HG03280 (cell line): ENCODE data around the gene FNDC10.

Source experiments
- ATAC-seq: cut with Tn5 transposase; IDR thresholded peaks from one replicate; pipeline ENCODE4 v1.9.1; 2021; ENCODE audit warnings: mild to moderate bottlenecking, moderate library complexity; ENCODE audit not compliant: unreplicated experiment

The FNDC10 gene

GRCh38 chr1:1627829-1628753 is 28.2 kb upstream of the FNDC10 start:
- no peak for ATAC-seq

GRCh38 chr1:1627261-1627828 is 27.4 kb upstream of the FNDC10 start:
- no peak for ATAC-seq

DNA sequence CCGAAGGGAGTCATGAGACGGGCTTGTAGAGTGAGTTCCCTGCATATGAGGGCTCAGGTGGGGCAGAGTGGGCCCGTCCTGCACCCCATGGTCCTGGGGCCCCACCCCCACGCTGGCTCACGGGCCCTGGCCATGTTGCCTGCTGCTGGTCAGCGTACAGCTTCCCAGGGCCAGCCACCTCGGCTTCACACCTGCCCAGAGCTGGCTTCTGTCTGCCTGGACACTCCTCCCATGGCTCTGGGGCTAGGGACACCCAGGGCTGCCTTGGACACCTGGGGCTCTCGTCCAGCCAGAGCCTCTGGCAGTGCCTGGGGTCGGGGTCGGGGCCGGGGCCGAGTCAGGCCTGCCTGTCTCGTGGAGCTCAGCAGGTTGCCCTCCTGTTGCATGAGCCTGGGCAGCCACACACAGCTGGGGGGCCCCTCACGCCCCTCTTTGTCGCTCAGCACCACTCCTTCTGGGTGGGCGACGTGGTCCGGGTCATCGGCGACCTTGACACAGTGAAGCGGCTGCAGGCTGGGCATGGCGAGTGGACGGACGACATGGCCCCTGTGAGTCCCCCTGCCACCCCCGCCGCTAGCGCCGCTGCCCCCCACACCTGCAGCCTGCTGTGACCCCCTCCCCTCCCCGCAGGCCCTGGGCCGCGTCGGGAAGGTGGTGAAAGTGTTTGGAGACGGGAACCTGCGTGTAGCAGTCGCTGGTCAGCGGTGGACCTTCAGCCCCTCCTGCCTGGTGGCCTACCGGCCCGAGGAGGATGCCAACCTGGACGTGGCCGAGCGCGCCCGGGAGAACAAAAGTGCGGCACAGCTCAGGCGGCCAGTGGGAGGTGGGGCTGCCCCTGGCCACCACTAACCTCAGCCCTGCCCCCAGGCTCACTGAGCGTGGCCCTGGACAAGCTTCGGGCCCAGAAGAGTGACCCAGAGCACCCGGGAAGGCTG is 26.5 kb upstream of the FNDC10 start:
- ATAC-seq: no peak

GRCh38 chr1:1625824-1626206 is 25.9 kb upstream of the FNDC10 start:
- no peak for ATAC-seq

GRCh38 chr1:1625404-1625775 is 25.5 kb upstream of the FNDC10 start:
- ATAC-seq: no peak

GRCh38 chr1:1624443-1625403 is 24.8 kb upstream of the FNDC10 start:
- no peak for ATAC-seq

DNA sequence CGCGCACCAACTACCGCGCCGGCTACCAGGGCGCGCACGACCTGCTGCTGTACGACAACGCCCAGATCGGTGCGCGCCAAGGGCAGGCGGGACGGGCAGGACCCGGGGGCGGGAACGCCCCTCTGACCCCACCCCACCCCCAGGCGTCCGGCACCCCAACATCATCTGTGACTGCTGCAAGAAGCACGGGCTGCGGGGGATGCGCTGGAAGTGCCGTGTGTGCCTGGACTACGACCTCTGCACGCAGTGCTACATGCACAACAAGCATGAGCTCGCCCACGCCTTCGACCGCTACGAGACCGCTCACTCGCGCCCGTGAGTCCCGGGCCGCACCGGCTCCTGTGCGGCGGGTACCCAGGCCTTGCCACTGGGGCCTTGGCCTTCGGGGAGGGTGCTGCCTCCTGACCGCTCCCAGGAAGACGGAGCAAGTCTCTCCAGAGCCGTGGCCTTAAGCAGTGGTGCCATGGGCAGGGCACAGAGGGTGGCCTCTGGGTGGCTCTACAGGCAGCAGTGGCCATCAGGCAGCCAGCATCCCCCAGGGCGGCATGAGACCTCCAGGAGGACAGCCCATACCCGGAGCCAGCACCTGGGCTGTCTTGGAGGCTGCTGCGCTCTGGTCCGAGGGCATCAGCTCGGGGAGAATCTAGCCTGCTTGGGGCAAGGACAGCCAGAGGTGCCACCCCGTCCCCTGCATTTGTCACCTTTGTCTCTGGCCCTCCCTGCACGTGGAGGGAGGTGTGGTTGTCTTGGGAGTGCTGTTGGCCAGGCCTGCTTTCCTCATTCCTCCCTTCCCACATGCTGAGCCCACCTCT is 23.9 kb upstream of the FNDC10 start:
- no peak for ATAC-seq

GRCh38 chr1:1623181-1623630 is 23.3 kb upstream of the FNDC10 start:
- no peak for ATAC-seq

DNA sequence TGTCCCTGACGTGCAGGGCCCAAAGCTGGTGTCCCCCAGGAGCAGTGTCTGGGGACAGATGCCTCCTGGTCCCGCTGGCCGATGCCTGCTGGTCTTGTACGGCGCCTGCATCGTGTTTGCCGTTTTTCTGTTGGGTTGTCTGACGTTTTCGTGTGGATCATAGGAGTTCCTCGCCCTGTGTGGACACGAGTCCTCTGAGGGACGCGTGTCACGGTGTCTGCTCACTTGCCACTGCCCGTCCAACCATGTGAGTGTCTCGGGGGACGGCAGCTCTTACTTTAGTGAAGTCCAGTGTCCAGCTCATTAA is 22.8 kb upstream of the FNDC10 start:
- no peak for ATAC-seq

GRCh38 chr1:1622010-1622787 is 22.3 kb upstream of the FNDC10 start:
- no peak for ATAC-seq

DNA sequence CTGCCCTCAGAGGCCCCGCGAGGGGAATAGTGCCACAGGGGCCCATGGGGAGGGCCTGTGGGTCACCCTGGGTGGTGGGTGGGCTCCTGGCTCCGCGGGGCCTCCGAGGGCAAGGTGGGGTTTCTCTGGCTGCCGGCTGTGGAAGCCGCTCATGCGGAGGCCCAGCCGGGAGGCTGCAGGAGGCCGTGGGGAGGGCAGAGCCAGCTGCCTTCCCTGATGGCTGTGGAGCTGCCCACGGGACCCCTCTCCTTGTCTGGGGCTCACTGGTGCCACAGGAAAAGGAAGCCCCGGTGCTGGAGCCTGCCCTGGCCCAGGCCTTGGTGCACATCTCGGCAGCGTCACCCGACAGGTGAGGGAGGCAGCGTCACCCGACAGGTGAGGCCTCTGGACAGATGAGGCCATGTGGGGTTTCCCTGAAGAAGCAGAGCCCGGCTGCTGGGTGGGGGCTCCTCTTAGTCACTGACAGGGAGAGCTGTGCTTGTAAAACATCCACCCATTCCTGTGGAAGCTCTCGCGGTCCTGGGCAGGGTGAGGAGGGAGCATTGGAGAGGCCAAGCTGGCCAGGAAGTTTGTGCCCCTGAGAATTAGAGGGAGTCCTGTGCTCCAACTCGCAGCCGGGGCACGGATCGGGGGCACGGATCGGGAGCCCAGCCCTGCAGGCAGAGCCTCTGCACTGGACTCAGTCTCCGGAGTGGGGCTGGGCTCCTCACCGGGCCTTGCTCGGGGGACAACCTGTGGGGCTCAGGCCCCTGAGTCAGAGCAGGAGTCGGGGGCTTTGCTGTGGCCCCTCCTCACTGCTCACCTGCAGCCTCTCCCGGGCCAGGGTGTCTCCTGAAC is 21.5 kb upstream of the FNDC10 start:
- no peak for ATAC-seq

GRCh38 chr1:1620433-1621139 is 20.7 kb upstream of the FNDC10 start:
- no peak for ATAC-seq

- ATAC-seq: no peak
Measured at GRCh38 chr1:1619917-1620361, 20.0 kb upstream of the FNDC10 start.

- ATAC-seq: no peak
Measured at GRCh38 chr1:1618396-1619068, 18.6 kb upstream of the FNDC10 start.

DNA sequence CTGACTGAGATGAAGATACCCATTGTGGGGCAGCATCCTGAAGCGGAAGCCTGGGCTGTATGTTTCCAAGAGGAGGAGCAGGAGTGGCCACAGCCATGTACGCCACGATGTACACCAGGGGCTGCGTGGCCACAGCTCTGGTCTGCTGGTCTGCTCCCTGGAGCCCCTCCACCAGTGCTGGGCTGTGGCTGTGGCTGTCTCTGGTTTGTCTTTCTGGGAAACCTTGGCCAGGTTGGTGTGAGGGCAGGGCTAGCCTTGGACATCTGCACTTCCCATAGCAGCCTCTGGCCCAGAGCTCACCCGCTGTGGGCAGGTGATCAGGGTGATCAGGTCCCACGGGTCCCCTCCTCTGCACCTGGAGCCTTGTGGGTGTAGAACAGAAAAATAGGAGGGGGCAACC is 18.0 kb upstream of the FNDC10 start:
- ATAC-seq: no peak

GRCh38 chr1:1617516-1617915 is 17.6 kb upstream of the FNDC10 start:
- no peak for ATAC-seq

DNA sequence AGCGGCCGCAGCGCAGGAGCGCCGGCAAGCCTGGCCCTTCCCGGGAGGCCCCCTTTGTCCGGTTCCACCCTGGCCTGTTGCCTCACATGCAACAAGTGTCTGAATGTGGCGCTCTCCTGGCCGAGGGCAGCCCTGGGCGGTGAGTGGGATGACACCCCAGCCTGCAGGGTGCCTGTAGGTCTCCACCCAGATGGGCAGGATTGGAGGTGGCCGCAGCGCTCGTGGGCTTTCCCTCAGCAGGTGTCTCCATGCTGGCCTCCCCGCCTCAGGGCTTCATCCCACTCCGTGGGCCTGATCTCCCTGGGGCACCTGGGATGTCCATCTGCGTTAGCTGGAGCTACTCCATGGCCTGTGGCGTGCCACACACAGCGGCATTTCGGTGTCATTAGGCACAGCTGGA is 16.9 kb upstream of the FNDC10 start:
- no peak for ATAC-seq
